Measurements from ENCODE around the gene GFPT2. TPM values are rescaled to one million over a fixed set of nuclear protein-coding genes. Genes with fewer than 3 reads are reported as not detected.

The GFPT2 gene
- total and polyA plus RNA-seq, 9 of the 15 experiments (the other 6 are each of a cell fraction or from before 2014, with no cell fraction given): 0.07 to 0.14 (median 0.08) TPM; not detected in 6

GRCh38 chr5:180376511-180376910, 23.4 kb upstream of the GFPT2 start:
- no peak overlapping the region for H3K9ac ChIP-seq (ENCODE audit: insufficient read depth in 1 of 2, low read depth in 2 of 2, low read length in 2 of 2)
- H3K27me3 ChIP-seq (ENCODE audit: control insufficient read depth in 2 of 2, insufficient read depth in 2 of 2, low read length in 2 of 2): peaks cover 52 to 84% of the 10 kb centered on the region in 2 experiments
- ATAC-seq: no peak
- no peak for DNase-seq (ENCODE audit: extremely low read depth in 1 of 4, low spot score in 3 of 4)
- no peaks in the 10 kb centered on the region for H3K36me3 ChIP-seq (ENCODE audit: control insufficient read depth, insufficient read depth, low read length)
- H2AFZ ChIP-seq (ENCODE audit: low read depth, low read length): no peak overlapping the region
- no peak overlapping the region for H3K4me3 ChIP-seq
- intact Hi-C loops (cut with micrococcal nuclease): no loop called here
- no peaks in the 10 kb centered on the region for H3K9me1 ChIP-seq (ENCODE audit: control insufficient read depth, insufficient read depth, low read length)
- FAIRE-seq: no peak
- no peak overlapping the region for H3K4me2 ChIP-seq (ENCODE audit: insufficient read depth, low read length)
- no peaks in the 10 kb centered on the region; a peak in 1 of 5 replicates for H3K4me1 ChIP-seq (replicated peaks in 1 of 2; ENCODE audit: control insufficient read depth in 2 of 2, insufficient read depth in 2 of 2, low read length in 2 of 2)
- in situ Hi-C loops (cut with MboI): no loop called here
- H4K20me1 ChIP-seq (replicated peaks; ENCODE audit: control insufficient read depth, insufficient read depth, low read length): peaks cover 7% of the 10 kb centered on the region; the same call in 1 of the 2 replicates
- H3K9me3 ChIP-seq (replicated peaks; ENCODE audit: control insufficient read depth, insufficient read depth, low read depth, low read length): no peaks in the 10 kb centered on the region
- ChIA-PET POLR2A (interaction anchor here (1.3 kb wide), 1 partner anchor 10 kb away, joined by 3 read pairs; no protein-coding TSS in a partner anchor), CTCF (ENCODE audit: low intra/inter-chr PET ratio) (no interaction called here)
- no TSS peak for BruUV-seq (replicated peaks)
- no peaks in the 10 kb centered on the region for H3K79me2 ChIP-seq (ENCODE audit: control insufficient read depth, insufficient read depth, low read length)
- WGBS (ENCODE audit: insufficient coverage, low coverage, missing lambda C conversion rate): 2% methylated on average over 6 of the region's 6 CpGs
- H3K27ac ChIP-seq (ENCODE audit: extremely low read depth, low read depth, low read length): no peak overlapping the region
- no peak for TF ChIP-seq NCOA1 (IDR thresholded peaks at IDR 0.05; ENCODE audit: low read depth)
- TF ChIP-seq ZFP36 (IDR thresholded peaks at IDR 0.05; ENCODE audit: low read depth, low read length, partially characterized antibody): no peak
- TF ChIP-seq PRMT5 (CRISPR knock-in tag; IDR thresholded peaks at IDR 0.05): no peak
- no peak for TF ChIP-seq ZNF197 (CRISPR knock-in tag; IDR thresholded peaks at IDR 0.05; ENCODE audit: low read depth)
- TF ChIP-seq BDP1 (IDR thresholded peaks at IDR 0.05; ENCODE audit: insufficient read depth, insufficient read length): no peak
- TF ChIP-seq, protein P1, sequence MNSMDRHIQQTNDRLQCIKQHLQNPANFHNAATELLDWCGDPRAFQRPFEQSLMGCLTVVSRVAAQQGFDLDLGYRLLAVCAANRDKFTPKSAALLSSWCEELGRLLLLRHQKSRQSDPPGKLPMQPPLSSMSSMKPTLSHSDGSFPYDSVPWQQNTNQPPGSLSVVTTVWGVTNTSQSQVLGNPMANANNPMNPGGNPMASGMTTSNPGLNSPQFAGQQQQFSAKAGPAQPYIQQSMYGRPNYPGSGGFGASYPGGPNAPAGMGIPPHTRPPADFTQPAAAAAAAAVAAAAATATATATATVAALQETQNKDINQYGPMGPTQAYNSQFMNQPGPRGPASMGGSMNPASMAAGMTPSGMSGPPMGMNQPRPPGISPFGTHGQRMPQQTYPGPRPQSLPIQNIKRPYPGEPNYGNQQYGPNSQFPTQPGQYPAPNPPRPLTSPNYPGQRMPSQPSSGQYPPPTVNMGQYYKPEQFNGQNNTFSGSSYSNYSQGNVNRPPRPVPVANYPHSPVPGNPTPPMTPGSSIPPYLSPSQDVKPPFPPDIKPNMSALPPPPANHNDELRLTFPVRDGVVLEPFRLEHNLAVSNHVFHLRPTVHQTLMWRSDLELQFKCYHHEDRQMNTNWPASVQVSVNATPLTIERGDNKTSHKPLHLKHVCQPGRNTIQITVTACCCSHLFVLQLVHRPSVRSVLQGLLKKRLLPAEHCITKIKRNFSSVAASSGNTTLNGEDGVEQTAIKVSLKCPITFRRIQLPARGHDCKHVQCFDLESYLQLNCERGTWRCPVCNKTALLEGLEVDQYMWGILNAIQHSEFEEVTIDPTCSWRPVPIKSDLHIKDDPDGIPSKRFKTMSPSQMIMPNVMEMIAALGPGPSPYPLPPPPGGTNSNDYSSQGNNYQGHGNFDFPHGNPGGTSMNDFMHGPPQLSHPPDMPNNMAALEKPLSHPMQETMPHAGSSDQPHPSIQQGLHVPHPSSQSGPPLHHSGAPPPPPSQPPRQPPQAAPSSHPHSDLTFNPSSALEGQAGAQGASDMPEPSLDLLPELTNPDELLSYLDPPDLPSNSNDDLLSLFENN (IDR thresholded peaks at IDR 0.05; ENCODE audit: low read depth in 2 of 2, low read length in 2 of 2): no peak
- no peak for TF ChIP-seq RUNX1 (IDR thresholded peaks at IDR 0.05; ENCODE audit: low read depth)
- no peak for TF ChIP-seq KLF13 (tag; IDR thresholded peaks at IDR 0.05; ENCODE audit: borderline replicate concordance, low read depth)
- no peak for TF ChIP-seq RBM17 (IDR thresholded peaks at IDR 0.05; ENCODE audit: borderline replicate concordance, low read depth, low read length)
- TF ChIP-seq SMARCA5 (IDR thresholded peaks at IDR 0.05): no peak
- TF ChIP-seq RFX1 (IDR thresholded peaks at IDR 0.05): no peak
- no peak for TF ChIP-seq ZNF3 (CRISPR knock-in tag; IDR thresholded peaks at IDR 0.05)
- TF ChIP-seq NFATC3 (IDR thresholded peaks at IDR 0.05): no peak
- TF ChIP-seq PCBP1 (IDR thresholded peaks at IDR 0.05; ENCODE audit: low read depth, low read length, poor library complexity, severe bottlenecking): no peak

All from K562 (cell line).